Epithelial cell of esophagus (primary cell): ENCODE data around the gene NKAIN2.

Source experiments
- DNase-seq: peaks from one replicate; pipeline ENCODE4 v3.0.0; 2010; ENCODE audit warnings: low read depth
- H3K4me3 ChIP-seq: 2 replicates; pipeline ENCODE4 v1.5.1; 2011; ENCODE audit warnings: mild to moderate bottlenecking, low read length, control low read depth
- CTCF ChIP-seq: IDR thresholded peaks from 2 replicates; pipeline ENCODE4 v1.5.1; 2011; ENCODE audit warnings: low read depth, mild to moderate bottlenecking, low read length, control low read depth, inconsistent platforms; ENCODE audit not compliant: insufficient read depth; ENCODE audit errors: missing control alignments

The NKAIN2 gene

GRCh38 chr6:124800222-124800621, 996.6 kb downstream of the NKAIN2 start:
- DNase-seq: no peak
- no peak overlapping the region for H3K4me3 ChIP-seq
- TF ChIP-seq CTCF: no peak

- DNase-seq: no peak
- H3K4me3 ChIP-seq: no peak overlapping the region
- TF ChIP-seq CTCF: no peak
These were observed 1008.4 kb downstream of the NKAIN2 start for GRCh38 chr6:124812067-124812466.

GRCh38 chr6:124819346-124819745, 1015.7 kb downstream of the NKAIN2 start:
- no peak overlapping the region for H3K4me3 ChIP-seq
- DNase-seq: no peak
- no peak for TF ChIP-seq CTCF

GRCh38 chr6:124822204-124822613, 1018.5 kb downstream of the NKAIN2 start:
- no peak for TF ChIP-seq CTCF
- no peak for DNase-seq
- H3K4me3 ChIP-seq: no peak overlapping the region

GRCh38 chr6:124822721-124823120, 1019.1 kb downstream of the NKAIN2 start:
- DNase-seq: no peak
- no peak for TF ChIP-seq CTCF

GRCh38 chr6:124823240-124824111, 1019.8 kb downstream of the NKAIN2 start:
- no peak overlapping the region for H3K4me3 ChIP-seq
- no peak for DNase-seq
- no peak for TF ChIP-seq CTCF

More at GRCh38 chr6:124822721-124823120, 1019.1 kb downstream of the NKAIN2 start:
- no peak overlapping the region for H3K4me3 ChIP-seq

GRCh38 chr6:124825564-124825963, 1021.9 kb downstream of the NKAIN2 start:
- DNase-seq: no peak
- no peak overlapping the region for H3K4me3 ChIP-seq
- no peak for TF ChIP-seq CTCF
